Hematopoietic multipotent progenitor cell treated with erythropoietin and hydrocortisone succinate and interleukin-3 and kit ligand, for 6 days (in vitro differentiated cells): ENCODE data around the gene SLC26A1.
"Not testable (repeated sequence)": the region's sequence is repeated elsewhere in the genome, so short reads cannot be mapped to it uniquely, and the experiment has no call there.

Experiments
- DNase-seq: peaks from one replicate; pipeline ENCODE4 v3.0.0-alpha.2; 2015

The SLC26A1 gene

GRCh38 chr4:952881-953573, 40.2 kb downstream of the SLC26A1 start:
- DNase-seq = no peak

GRCh38 chr4:951594-952468, 41.4 kb downstream of the SLC26A1 start:
- no peak for DNase-seq

GRCh38 chr4:951186-951585, 42.0 kb downstream of the SLC26A1 start:
- no peak for DNase-seq

GRCh38 chr4:950136-951020, 42.8 kb downstream of the SLC26A1 start:
- no peak for DNase-seq

GRCh38 chr4:949656-950055, 43.5 kb downstream of the SLC26A1 start:
- DNase-seq = no peak

GRCh38 chr4:948936-949300, 44.3 kb downstream of the SLC26A1 start:
- no peak for DNase-seq

GRCh38 chr4:948101-948935, 44.9 kb downstream of the SLC26A1 start:
- DNase-seq = no peak

- DNase-seq = no peak
Observed at GRCh38 chr4:947491-947971, 45.7 kb downstream of the SLC26A1 start.

- no peak for DNase-seq
Observed at GRCh38 chr4:946517-947471, 46.4 kb downstream of the SLC26A1 start.

- no peak for DNase-seq
Observed at GRCh38 chr4:946103-946450, 47.1 kb downstream of the SLC26A1 start.

- DNase-seq = no peak
Observed at GRCh38 chr4:945274-946102, 47.7 kb downstream of the SLC26A1 start.

GRCh38 chr4:939508-939907, 53.7 kb downstream of the SLC26A1 start:
- not testable (repeated sequence) for DNase-seq
